T47D (cell line): Measurements from ENCODE around the gene KLK10.
"Not testable (repeated sequence)": the region's sequence is repeated elsewhere in the genome, so short reads cannot be mapped to it uniquely, and the experiment has no call there.

Experiments used
- DNase-seq, 2 experiments: peaks; one replicate each; pipeline versions ENCODE4 v3.0.0 to v3.0.0-alpha.2; 2011 to 2012; ENCODE audit warnings: low read depth in 1 of 2, low spot score in 1 of 2
- JUND ChIP-seq: IDR thresholded peaks from 2 replicates; pipeline ENCODE4 v1.6.1; 2012; ENCODE audit warnings: low read depth
- in situ Hi-C: cut with HindIII; loops from 2 replicates; pipeline ENCODE4 v1.10.0; 2016; ENCODE audit warnings: low sequenced_read_pairs, low pct_unique_long_range_greater_than_20kb

KLK10 gene

DNA sequence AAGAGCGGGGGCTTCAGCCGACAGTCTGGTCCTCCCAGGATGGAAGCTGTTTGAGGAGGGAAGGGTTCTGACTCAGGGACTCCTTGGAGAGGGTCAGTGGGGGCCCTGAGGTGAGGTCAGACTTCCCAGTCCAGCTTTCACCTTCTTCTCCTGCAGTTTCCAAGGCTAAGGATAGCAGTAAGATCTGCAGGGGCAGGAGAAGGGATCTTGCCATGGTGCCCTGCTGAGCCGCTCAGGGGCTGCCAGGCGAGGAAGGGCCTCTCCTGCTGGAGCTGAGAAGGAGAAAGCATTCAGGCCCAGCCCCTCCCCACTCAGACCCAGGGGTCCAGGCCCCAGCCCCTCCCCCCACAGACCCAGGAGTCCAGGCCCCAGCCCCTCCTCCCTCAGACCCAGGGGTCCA lies 37.3 kb downstream of the KLK10 start:
- in situ Hi-C loops: no loop called here
- DNase-seq: no peak
- TF ChIP-seq JUND: no peak

DNA sequence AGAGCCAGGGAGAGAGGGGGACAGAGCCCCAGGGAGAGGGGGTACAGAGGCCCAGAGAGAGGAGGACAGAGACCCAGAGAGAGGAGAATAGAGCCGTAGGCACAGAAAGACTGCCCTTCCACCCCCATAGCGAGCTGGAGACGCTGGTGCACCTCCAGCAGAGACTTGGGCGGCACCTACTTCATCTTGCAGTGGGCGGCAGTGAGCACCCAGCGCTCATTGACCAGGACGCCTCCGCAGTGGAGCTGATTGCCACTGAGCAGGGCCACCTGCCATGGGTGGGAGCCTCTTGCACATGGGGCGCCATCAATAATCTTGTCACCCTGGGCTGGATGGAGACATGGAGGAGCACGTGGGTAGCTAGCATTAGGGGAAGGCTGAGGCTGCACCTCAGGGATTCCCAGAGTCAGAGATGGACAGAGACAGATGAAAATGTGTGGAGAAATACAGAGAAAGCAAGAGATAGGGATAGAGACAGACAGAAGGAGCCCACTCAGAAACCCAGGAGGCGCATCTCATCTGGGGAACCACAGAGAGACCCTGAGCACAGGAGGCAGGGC lies 37.8 kb downstream of the KLK10 start:
- no peak for TF ChIP-seq JUND
- DNase-seq: no peak
- in situ Hi-C loops: no loop called here

DNA sequence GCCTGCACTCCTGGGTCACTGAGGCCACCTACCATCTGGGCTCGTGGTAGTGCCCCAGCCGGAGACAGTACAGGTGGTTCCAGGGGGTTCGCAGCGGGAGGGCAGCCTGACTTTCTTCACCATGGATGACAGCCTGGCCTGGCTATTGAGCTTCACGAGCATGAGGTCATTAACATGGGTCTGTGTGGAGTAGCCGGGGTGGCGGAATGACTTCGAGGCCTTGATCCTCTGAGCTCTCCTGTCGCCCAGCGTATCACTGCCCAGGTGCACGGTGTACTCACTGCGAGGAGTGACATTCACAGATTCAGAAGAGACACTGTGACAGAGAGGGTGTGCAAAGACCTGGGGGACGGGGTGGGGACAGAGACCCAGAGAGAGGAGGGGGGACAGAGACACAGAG lies 39.3 kb downstream of the KLK10 start:
- no peak for DNase-seq

DNA sequence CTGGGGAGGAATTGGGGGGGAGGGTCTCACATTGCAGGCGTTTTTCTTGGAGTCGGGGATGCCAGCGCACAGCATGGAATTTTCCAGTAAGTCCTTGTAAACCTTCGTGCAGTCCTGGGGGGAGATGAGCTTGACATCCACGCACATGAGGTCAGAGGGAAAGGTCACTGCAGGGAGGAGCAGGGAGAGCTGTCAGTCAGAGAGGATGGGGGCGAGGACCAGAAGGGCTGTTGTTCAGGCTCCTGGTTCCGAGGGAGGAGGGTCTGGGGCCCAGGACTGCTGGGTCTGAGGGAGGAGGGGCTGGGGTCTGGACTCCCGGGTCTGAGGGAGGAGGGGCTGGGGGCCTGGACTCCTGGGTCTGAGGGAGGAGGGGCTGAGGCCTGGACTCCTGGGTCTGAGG lies 39.8 kb downstream of the KLK10 start:
- no peak for DNase-seq
- in situ Hi-C loops: no loop called here
- no peak for TF ChIP-seq JUND

More for the DNA sequence above, 39.3 kb downstream of the KLK10 start:
- in situ Hi-C loops: no loop called here
- no peak for TF ChIP-seq JUND

DNA sequence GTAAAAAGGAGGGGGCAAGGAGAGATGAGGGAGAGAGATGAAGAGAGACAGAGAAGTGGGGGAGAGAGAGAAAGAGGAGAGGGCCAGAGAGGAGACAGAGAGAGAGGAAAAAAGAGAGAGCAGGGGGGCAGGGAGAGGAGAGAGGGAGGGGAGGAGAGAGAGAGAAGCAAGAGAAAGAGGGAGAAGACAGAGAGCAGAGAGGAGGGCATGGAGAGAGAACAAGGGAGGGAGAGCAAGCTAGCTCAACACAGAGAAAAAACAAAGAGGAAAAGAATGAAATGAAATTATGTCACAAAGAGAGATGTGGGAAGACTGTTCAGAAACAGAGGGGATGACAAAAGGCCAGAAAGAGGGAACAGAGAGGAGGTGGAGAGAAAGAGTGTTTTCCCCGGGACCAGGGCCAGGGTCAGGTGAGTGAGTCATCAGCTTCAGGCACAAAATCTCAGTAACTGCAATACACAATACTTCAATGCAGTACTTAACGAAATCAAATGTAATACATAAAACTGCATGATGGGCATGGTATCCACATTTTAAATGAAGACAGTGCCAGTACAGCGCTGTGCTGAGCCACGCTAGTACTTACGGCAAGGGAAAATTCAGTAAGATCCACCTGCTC lies 40.6 kb downstream of the KLK10 start:
- in situ Hi-C loops: no loop called here
- DNase-seq: no peak
- no peak for TF ChIP-seq JUND

DNA sequence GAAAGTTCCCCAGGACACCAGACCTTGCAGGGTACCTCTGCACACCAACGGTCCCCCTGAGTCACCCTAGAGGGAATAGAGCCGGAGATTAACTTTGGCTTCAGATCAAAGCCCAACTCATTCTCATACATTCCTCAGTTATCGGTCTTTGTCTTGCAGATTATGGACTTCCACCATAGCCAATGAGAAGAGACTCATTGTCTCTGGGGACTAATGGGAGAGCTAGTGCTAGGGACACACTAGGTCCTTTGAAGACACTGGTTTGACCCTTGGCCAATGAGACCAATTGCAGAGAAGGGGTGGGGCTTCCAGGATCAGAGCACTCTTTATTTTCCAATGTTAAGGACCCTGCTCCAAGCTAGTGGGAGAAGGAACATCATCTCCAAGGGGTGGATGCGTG lies 41.9 kb downstream of the KLK10 start:
- no peak for TF ChIP-seq JUND
- no peak for DNase-seq
- in situ Hi-C loops: no loop called here

DNA sequence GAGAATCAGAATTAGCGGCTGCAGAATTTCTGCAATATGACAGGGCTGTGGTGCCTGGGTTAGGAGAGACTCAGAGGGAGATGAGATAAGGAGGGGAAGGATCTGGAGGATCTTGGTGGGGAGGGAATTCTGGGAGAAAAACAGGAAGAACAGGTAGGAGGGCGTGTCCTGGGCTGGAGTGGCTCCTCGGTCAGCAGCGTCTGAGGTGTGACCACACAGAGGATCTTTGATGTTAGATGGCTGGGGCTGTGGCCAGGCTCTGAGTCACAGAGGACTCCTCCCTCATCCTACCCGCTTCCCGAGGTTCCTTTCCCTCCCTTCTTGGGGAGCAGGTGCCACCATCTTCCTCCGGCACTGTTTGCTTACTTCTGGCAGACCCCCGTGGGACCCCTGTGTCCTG lies 43.7 kb downstream of the KLK10 start:
- DNase-seq: peak in 1 of 2 experiments; percentile 43
- in situ Hi-C loops: no loop called here
- TF ChIP-seq JUND: no peak

DNA sequence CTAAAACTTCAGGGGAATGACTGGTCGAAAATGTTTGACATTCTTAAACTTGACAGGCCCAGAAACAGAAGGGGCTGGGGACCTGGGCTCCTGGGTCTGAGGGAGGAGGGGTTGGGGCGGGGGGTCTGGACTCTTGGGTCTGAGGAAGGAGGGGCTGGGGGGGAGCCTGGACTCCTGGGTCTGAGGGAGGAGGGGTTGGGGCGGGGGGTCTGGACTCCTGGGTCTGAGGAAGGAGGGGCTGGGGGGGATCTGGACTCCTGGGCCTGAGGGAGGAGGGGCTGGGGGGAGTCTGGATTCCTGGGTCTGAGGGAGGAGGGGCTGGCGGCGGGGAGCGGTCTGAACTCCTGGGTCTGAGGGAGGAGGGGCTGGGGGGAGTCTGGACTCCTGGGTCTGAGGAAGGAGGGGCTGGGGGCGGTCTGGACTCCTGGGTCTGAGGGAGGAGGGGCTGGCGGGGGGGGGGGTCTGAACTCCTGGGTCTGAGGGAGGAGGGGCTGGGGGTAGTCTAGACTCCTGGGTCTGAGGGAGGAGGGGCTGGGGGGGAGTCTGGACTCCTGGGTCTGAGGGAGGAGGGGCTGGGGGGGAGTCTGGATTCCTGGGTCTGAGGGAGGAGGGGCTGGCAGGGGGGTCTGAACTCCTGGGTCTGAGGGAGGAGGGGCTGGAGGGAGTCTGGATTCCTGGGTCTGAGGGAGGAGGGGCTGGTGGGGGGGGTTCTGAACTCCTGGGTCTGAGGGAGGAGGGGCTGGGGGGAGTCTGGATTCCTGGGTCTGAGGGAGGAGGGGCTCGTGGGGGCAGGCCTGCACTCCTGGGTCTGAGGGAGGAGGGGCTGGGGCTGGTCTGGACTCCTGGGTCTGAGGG lies 44.6 kb downstream of the KLK10 start:
- DNase-seq: no peak
- TF ChIP-seq JUND: no peak
- in situ Hi-C loops: no loop called here

DNA sequence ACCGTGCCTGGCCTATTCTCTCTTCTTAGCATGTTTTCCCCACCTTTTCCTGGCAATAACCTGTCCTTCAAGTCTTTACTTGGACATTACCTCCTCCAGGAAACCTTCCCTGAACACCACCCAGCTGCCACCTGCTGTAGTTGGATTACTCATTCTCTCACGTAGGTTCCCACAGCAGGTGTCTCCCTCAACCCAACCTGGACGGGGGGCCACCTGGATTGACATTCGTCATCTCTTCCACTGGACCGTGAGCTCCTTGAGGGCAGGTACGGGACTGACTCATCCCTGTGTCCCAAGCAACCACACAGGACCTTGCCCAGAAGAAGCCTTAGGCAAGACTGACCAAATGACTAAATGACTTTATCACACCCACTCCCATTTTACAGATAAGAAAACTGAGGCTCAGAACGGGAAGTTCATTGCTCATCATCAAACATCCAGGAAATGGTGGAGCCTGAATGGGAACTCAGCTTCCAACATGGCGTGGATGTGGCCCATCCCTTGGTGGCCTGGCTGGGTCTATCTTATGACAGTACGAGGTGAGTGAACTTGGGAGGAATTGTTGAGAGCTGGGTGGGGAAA lies 46.6 kb downstream of the KLK10 start:
- in situ Hi-C loops: no loop called here
- DNase-seq: no peak
- TF ChIP-seq JUND: no peak

DNA sequence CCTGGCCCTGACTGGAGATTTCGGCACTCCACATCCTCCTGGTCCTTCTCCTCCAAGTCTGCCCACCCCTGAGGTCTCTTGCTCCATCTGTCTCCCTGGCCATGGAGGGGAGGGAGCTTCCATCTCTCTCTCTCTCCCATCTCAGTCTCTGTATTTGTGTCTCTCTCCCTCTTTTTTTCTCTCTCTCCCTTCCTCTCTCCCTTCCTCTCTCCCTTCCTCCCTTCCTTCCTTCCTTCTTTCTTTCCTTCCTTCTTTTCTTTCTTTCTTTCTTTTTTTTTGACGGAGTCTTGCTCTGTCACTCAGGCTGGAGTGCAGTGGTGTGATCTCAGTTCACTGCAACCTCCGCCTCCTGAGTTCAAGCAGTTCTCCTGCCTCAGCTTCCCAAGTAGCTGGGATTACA lies 49.7 kb downstream of the KLK10 start:
- in situ Hi-C loops, DNase-seq: not testable (repeated sequence)

DNA sequence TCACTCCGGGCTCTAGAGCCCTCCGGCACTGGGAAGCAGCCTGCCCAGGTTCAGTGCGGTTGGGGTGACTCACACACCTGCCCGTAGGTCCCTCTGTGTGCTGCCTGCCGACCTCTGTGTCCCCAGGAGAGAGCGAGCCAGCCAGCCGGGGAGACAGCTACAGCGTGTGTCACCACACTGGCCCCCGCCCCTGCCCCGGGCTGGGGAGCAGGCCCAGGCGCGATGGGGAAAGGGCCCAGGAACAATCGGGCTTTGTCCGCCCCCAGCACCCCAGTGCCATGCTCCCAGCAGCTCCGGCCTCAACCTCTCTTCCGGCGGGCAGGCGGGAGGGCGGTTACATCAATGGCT lies 50.1 kb downstream of the KLK10 start, which contains the start of gene KLK6:
KLK6 (minus strand) TSS at position 179 of the 348 bp plus-strand sequence. CDS start 1,487 bp downstream, outside the sequence.
- DNase-seq: no peak
- no peak for TF ChIP-seq JUND
- in situ Hi-C loops: no loop called here

DNA sequence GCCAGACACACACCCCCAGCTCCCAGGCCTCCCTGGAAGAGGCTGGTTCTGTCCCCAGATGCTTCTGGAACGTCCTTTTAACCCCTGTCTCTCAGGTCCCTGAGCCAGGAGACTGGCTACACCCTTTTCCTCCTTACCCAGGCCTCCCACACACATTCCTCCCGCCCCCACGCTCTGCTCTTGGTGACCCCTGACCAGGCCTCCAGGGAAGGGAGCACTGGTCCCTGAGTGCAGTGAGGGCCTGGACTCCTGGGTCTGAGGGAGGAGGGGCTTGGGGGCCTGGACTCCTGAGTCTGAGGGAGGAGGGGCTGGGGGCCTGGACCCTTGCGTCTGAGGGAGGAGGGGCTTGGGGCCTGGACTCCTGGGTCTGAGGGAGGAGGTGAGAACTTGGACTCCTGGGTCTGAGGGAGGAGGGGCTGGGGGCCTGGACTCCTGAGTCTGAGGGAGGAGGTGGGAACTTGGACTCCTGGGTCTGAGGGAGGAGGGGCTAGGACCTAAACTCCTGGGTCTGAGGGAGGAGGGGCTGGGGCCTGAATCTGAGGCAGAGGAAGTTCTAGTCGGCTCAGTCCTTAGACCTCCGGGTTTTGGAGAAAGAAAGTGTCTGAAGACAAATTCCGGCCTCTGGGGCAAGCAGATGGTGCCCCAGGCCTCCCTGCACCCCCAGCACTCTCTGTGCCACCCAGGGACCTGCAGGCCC lies 50.6 kb downstream of the KLK10 start:
- DNase-seq: no peak
- no peak for TF ChIP-seq JUND
- in situ Hi-C loops: no loop called here
